Glomerular visceral epithelial cell (primary cell): ENCODE data around the gene TMEM238.
A peak's percentile ranks its signal among the peaks of the same experiment; 100 is the strongest.

ENCODE experiments used
- DNase-seq: peaks from one replicate; pipeline ENCODE4 v3.0.0-alpha.2; 2016; ENCODE audit errors: extremely low spot score

TMEM238 gene

DNA sequence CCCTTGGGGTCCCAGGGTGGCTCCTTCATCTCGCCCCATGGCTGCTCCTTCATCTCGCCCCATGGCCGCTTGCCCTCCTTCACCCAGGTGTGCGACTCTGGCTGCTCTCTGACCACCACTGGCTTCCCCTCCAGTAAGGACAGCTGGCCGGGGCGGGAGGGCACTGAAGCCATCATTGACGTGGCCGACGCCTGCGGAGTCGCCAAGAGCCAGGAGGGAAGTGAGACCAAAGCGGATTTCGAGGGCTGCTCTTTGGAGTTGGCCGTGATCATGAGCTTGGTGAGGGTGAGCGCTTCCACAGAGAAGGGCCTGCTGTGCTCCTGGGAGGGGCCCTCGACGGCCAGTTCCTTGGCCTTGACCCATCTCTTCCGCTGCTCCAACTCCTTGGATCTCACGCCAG, 25.6 kb downstream of the TMEM238 start:
- no peak for DNase-seq

DNA sequence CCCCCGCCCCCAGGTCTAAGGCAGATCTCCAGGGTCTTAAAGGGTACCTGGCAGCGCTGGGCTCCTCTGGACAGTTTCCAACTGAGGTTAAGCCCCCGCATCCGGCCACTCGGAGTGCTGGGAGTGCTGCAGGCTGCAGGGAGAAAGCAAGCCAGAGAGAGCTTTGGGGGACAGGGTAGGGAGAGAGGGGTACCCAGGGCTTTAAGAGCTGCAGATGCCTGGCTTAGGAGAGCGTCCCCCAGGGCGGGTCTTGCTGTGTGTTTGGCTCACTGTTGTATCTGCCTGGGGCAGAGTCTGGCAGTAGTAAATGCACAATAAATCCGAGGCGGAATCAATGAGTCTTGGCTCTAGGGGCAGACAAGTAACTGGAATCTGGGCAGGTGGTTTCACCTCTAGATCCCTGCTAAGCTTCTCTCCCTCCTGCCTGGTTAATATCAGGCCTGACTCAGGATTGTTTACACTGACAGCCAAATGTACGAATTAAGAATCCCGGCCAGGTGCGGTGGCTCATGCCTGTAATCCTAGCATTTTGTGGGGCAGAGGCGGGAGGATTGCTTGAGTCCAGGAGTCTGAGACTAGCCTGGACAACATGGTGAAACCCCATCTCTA, 28.8 kb downstream of the TMEM238 start:
- no peak for DNase-seq

DNA sequence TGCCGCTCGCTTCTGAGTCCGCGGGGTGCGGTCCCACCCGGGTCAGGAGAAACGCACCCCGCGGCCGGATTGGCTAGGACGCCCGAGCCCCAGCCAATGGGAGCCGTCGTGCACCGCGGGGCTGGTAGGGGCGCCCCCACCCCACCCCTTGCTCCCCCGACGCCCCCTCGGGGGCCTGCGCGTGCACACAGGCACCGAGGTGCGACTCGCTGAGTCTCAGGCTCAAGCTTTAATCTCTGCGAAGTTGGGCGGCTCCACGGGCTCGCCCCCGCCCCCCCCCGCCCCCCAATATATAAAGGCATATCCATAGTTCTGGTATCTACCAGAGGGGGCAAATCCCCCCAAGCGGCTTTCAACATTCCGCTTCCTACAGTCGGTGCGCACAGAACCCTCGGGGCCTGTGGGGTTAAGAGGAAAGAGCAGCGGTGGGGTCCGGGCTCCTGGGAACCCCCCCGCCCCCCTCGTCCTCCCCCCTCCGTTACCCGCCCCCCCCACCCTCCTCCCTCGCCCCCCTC, 29.3 kb downstream of the TMEM238 start, which contains the start of gene COX6B2:
Gene COX6B2, minus strand, starts transcription at position 22 of the 515 bp plus-strand sequence. CDS start 198 bp downstream, outside the sequence.
- DNase-seq: no peak

DNA sequence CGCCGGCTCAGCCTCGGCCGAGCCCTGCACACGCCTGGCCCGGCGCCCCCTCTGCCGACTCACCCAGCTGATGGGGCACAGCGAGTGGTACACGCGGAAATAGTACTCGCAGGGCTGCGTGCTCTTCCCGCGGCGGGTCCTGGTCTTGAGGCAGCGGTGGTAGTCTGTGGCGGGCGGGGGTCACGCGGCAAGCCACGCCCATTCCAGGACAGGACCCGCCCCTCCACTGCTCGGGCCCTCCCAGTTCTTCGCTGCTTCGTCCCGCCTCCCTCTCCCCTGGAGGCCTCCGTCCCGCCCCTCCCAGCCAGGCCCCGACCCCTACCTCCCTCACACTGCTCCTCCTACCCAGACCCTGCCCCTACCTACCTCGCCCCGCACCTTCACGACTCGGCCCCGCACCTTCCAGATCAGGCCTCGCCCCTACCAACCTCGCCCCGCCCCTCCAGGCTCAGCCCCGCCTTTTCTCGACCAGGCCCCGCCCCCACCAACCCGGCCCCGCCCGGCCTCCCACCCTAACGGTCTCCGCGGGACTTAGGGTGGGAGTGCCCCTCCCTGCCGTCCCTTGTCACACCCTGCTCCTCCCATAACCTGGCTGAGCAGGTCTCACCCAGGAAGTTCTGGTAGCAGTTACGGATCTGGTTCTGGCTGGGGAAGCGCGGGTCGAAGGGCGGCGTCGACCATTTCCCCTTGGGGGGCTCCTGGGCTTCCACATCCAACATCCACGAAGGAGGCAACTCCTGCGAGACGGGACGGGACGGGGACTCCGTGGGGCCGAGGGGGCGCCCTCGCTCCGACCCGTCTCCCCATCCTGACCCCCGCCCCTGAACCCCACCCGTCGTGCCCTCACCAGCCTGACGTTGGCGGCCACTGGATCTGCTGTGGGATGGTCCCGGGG, 30.0 kb downstream of the TMEM238 start:
- peak; percentile 66 for DNase-seq

DNA sequence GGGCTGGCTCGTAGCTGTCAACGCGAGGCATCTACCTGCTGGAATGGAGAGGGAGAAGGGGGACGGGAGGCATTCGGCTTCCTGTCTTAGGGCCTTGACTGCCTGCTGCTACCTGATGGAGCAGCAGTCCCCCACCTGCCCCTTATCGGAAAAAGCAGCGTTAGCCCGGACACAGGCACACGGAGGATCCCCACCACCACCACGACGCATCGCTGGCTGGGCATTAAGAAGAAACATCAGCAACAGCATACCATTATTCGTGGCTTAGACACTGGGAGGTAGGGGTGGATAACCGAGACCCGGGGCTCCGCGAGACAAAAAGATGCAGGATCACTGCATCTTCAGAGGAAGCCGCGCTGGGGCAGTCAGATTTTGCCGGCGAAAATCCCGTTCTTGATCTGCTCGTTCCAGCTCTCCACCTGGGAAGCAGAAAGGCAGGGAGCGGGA, 30.7 kb downstream of the TMEM238 start:
- no peak for DNase-seq

DNA sequence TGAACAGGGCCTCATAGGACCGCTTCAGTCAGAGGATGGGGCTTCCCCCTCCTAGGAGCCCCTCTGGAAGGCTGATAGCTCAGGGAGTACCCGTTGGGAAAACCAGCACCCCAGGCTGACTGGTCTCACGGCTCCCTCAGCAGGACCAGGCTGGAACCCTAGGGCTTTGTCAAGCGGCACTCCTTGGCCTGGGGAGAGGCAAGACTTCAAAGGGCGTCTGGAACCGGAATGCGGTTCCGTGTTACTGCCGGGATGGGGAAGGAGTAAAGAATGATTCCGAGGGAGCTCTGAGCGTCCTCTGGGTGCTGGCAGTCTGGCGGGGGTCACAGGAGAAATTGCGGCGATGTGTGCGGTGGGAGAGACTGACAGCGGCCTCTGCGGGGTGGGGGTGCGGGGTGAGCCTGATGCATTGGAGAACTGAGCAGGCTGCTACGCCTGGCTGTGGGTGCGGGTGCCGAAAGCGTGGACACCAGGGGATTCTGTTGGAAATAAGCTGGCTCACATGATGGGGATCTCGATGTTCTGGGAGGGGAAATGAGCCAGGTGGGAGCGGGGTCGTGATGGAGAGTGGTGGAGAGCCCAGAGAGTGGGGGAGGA, 31.4 kb downstream of the TMEM238 start:
- DNase-seq: no peak

DNA sequence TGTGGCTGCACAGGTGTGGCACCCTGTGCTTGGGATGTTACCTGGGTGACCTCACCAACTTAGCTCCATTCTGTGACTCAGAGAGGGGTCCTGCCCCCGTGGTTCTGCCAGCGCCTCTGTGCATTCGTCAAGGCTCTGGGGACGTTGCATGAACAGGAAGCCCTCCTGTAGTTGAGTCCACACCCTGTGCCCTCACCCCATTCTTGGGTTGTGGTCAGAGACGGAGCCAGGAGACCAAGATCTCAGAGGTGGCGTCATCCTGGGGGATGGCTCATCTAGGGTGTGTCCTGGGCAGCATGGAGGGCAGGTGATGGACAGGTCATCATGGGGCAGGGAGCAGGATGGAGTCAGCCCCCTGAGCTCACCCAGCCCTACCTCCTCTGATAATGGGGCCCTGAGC, 32.1 kb downstream of the TMEM238 start:
- DNase-seq: no peak

DNA sequence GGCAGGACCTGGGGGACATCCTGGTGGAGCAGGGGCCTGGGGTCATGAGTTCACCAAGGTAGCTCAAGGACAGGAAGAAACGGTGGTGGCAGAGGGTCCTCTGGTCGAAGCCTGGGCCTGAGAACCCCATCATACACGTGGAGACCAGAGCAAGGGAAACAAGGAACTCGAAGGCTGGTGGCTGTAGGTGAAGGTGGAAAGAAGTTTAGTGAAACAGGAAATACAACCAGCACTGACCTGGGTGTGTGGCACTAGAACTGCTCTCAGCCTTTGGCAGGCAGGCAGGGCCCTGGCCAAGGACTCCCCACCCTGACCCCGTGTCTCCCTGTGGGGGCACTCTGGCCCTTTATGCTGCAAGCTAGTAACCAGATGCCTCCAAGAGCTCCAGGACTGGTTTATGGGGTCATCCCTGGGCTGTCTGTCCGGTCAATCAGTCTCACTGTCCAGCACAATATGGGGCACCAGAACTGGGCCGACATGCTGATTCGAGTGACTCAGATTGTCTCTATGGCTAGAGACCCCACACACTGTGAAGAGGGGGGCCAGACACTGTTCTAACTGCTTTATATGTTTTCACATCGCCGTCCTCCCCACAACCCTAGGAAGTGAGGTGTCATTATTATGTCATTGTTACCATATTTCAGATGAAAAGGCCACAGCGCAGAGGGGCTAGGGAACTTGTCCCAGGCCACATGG, 33.3 kb downstream of the TMEM238 start:
- DNase-seq: no peak

DNA sequence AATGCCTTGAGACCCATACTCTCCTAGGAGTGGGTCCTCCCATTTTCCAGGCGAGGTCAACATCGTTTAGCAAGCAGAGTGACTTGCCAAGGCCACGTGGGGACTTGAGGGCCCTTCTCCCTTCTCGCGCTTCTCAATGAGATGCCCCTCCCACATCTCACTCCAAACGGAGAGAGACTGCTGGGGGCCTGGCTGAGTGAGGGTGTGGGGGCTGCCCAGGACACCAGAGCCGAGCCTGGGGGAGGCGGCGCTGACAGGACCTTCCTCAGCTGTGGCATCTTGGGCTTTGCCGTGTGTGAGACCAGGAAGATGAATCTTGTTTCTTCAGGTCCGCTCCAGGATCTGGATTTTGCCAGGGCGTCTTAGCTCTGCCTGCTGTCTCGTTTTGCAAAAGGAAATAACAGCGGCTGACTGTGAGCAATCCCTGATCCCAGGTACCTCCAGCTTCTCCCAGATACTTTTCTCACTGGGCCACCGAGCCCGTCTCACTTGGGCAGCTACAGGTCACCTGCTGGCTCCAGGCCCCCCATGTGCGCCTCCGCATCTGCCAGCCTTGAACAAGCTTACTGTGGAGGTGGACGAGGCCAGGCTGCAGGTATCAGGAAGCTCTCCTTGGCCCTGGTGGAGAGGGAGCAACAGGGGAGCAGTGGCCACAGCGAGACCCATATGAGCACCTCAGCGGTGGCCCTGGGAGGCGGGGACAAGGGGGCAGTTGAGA, 35.6 kb downstream of the TMEM238 start:
- DNase-seq: no peak

DNA sequence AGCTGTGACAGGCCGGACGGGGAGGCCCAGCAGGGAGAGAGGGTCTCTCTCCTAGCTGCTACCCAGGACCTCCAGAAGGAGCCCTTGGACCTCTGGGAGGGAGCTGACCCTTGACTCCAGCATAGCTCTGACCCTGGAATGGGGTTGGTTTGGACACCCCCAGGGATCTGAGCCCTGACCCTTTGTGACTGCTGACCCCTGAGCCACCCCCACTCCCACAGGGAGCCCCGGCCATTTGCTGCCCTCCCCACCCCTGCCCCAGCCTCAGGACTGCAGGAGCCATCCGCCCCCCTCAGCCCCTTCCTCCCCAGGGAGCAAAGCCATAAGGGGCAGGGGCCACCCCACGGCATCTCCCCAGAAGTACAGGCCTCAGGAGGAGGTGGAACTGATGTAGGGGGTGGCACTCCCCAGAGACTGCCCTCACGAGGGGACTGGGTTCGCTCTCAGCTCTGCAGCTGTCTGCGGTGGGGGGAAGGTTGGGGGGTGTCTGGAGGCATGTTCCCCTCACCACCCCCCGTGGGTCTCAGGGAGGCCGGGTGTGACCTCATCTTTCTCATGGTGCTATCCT, 36.6 kb downstream of the TMEM238 start:
- DNase-seq: no peak

DNA sequence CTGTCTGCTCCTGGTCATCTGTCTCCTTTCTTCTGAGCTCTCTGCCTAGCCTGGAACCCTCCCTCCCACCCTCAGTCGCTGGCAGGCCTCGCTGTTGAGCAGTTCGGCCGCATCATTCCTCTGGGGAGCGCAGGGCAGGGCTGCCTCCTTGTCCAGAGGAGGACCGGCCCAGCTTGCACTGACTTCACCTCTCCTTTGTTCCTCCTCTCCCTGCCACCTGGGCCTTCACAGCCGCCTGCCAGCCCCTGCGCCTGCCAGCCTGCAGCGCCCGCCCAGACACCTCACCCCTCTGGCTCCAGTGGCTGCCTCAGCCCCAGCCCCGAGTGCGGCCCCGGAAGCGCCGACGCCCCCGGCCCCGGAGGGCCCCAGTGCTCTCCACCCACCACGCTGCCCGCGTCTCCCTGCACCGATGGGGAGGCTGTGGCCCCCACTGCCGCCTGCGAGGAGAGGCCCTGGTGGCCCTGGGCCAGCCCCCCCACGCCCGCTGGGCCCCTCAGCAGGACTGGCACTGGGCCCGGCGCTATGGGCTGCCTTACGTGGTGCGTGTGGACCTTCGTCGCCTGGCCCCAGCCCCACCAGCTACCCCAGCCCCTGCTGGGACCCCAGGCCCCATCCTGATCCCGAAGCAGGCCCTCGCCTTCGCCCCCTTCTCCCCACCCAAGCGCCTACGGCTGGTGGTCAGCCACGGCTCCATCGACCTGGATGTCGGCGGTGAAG, 37.2 kb downstream of the TMEM238 start:
- no peak for DNase-seq

DNA sequence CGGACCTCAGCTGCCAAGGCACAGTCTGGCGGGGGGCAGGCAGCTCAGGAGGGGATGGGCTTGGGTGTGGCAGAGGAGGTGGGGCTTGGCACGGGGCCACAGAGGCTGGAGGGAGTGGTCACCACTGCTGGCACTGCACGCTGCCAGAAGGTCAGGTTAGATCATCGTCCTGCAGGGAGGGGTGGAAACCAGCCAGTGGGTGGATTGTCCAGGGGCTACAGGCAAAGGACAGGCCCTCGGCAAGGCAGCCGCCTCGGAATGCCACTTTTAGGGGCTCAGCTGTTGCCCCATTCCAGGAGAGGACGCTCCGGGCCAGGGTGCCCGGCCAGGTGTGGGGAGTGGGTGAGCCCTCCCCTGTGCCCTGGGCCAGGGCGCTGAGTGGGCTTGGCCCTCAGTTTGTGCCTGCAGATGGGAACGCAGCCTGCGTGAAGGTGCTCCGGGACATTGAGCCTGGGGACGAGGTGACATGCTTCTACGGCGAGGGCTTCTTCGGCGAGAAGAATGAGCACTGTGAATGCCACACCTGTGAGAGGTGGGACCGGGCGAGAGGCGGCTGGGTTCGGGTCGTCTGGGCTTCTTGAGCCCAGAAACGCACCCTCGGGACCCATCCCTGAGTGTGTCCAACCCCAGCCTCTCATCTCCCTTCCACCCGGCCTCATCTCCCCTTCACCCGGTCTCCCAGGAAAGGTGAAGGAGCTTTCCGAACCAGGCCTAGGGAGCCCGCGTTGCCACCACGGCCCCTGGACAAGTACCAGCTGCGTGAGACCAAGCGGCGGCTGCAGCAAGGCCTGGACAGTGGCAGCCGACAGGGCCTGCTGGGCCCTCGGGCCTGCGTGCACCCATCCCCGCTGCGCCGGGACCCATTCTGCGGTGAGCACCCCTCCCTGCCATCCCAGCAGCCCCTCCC, 38.0 kb downstream of the TMEM238 start:
- peak; percentile 46 for DNase-seq

DNA sequence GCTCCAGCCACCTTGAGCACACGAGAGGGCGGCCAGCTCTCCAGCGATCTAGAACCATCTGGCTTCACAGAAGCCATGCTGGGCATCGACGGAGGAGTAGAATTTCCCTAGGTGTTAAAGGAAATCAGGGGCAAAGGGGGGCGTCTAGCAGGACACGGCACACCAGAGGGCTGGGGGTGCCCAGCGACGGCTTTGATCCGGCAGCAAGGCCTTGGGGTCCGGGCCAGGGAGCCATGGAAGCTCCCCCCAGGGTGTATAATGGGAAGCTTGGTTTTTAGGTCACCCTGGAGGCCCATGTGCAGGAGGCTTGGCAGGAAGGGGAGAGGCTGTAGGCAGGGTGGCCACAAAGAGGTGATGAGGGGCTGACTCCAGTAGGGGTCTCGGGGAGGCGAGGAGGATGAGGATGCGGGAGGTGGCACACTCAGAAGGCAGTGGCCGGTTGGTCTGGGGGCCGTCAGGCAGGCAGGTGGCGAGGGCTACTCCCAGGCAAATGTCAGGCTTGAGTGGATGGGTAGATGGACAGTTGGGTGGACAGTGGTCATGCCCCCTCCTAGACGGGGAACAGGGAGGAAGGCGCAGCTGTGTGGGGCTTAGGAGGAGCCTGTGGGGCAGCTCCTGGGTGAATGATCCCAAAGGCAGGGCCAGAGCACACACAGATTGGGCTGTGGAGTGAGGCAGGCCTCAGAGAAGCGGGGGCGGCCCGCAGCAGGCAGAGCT, 38.8 kb downstream of the TMEM238 start:
- no peak for DNase-seq

DNA sequence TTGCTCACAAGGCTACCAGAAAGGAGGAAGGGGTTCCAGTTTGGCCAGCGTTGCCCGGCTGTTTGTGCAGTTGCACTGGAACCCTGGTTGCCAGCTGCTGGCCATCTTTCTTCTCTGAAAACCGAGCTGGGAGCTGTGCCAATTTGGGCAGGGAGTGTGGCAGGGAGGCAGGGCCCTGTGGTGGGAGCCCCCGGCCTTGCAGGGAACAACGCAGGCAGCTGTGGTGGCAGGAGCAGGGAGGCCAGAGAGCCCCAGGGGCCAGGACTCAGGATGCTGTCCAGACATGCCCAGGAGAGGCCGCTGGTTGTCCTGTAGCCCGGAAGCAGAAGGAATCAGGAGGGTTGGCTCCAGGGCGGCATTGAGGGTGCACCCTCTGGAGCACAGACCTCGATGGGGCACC, 39.6 kb downstream of the TMEM238 start:
- DNase-seq: peak; percentile 50

DNA sequence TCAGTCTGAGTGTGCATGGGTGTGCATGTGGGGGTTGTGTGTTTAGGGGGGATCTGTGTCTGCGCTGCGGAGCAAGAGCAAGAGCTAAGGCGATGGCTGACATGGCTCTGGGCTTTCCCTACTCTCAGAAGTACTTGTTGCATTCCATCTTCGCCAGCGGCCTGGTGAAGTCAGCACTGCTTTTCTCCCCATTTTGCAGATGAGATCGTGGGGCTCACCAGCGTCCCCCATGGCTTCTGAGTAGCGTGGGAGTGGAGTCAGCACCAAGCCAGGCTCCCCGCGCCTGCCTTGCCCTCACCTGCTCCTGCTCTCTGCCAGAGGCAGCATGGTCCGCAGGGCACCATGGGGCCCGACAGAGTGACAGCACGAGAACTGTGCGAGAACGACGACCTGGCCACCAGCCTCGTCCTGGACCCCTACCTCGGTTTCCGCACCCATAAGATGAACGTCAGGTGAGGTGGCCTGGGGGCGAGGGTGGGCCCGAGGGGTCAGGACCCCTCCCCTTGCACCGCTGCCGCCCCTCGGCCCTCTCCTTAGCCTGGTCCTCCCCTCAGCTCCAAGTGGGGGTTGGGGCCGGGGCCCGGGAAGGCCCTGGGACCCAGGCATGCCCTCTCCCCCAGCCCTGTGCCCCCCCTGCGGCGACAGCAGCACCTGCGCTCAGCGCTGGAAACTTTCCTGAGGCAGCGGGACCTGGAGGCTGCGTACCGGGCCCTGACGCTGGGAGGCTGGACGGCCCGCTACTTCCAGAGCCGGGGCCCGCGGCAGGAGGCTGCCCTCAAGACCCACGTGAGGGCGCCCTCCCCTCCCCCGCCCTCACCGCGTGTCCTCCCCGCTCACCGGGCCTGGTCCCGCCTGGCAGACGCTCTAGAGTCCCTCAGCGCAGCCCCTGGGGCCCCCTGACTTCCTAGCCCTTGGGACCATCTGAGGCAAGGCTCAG, 42.2 kb downstream of the TMEM238 start:
- no peak for DNase-seq

DNA sequence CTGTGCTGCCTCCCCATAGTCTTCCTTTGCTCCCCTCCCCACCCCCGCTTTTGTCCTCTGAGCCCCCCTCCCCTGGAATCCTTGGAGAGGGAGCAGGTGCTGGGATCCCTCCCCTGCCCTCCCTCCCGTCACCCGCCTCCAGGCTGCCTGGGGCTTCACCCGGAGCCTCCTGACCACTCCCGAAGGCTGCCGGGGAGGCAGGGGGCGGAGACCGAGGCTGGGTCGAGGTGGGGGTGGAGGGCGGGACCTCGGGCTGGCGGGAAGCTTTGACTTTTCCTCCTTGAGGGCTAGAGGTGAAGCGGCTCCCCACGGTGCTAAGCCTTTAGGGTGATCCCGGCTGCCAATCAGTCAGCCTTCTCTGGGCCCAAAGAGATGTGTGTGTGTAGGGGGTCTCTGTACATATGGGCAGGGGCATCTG, 42.9 kb downstream of the TMEM238 start:
- peak; percentile 76 for DNase-seq

DNA sequence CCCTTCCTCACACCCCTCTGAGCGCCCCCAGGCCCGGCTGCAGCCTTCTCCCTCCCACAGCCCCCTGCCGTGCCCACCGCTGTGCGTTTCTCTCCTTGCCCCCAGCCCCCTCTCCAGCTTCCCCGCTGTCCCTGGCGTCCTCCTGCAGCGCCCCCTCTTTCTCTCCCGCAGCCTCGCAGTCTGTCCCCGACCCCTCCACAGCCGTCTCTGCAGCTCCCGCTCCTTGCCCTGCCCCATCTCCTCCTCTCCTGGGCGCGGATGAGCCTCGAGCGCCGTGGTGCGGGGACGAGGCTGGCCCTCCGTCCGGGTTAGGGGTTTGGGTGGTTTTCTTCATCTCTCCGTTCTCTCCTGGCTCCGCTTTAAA, 43.3 kb downstream of the TMEM238 start:
- DNase-seq: no peak
